Measurements from ENCODE around the gene RECK.
"Not testable (repeated sequence)": the region's sequence is repeated elsewhere in the genome, so short reads cannot be mapped to it uniquely, and the experiment has no call there.

Gene RECK, protein sequence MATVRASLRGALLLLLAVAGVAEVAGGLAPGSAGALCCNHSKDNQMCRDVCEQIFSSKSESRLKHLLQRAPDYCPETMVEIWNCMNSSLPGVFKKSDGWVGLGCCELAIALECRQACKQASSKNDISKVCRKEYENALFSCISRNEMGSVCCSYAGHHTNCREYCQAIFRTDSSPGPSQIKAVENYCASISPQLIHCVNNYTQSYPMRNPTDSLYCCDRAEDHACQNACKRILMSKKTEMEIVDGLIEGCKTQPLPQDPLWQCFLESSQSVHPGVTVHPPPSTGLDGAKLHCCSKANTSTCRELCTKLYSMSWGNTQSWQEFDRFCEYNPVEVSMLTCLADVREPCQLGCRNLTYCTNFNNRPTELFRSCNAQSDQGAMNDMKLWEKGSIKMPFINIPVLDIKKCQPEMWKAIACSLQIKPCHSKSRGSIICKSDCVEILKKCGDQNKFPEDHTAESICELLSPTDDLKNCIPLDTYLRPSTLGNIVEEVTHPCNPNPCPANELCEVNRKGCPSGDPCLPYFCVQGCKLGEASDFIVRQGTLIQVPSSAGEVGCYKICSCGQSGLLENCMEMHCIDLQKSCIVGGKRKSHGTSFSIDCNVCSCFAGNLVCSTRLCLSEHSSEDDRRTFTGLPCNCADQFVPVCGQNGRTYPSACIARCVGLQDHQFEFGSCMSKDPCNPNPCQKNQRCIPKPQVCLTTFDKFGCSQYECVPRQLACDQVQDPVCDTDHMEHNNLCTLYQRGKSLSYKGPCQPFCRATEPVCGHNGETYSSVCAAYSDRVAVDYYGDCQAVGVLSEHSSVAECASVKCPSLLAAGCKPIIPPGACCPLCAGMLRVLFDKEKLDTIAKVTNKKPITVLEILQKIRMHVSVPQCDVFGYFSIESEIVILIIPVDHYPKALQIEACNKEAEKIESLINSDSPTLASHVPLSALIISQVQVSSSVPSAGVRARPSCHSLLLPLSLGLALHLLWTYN

DNA sequence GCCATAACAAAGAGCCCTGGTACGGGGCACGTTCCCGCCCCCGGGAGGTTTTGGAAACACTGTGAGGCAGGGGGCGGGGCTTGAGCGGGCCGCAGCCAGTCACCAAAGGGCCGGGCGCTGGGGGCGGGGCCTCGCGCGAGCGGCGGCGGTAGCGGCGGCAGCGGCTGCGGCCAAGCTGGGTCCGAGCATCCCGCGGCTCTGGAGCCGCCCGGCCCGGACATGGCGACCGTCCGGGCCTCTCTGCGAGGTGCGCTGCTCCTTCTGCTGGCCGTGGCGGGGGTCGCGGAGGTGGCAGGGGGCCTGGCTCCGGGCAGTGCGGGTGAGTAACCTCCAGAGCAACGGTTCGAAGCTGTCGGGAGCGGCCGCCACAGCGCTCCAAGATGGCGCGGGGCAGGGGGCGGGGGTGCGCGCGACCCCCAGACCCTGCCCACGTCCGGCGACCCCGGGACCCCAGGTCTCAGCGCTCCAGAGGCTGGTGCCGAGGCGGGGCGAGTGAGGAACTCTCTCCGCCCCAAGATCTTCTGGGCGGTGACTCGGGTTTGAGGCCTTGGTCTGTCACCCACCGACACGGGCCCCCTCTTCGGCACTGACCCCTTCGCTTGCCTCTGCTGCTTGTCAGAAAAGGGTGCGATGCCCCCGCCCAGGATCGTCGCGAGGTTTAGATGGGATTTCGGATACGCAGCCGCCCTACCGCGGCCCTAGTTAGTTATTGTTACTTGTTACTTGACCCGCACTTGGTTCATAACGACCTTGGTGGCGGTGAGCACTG lies at the start of gene RECK:
Gene RECK (plus strand): TSS at position 134 of the 769 bp plus-strand sequence. CDS start 86 bp downstream, at position 220.
- peak within 1 kb of the TSS; percentile 57 for H3K4me3 ChIP-seq (replicated peaks; ENCODE audit: low read depth, low read length)
- DNase-seq (ENCODE audit: extremely low read depth, low read depth) = no peak
- TF ChIP-seq, protein P1, sequence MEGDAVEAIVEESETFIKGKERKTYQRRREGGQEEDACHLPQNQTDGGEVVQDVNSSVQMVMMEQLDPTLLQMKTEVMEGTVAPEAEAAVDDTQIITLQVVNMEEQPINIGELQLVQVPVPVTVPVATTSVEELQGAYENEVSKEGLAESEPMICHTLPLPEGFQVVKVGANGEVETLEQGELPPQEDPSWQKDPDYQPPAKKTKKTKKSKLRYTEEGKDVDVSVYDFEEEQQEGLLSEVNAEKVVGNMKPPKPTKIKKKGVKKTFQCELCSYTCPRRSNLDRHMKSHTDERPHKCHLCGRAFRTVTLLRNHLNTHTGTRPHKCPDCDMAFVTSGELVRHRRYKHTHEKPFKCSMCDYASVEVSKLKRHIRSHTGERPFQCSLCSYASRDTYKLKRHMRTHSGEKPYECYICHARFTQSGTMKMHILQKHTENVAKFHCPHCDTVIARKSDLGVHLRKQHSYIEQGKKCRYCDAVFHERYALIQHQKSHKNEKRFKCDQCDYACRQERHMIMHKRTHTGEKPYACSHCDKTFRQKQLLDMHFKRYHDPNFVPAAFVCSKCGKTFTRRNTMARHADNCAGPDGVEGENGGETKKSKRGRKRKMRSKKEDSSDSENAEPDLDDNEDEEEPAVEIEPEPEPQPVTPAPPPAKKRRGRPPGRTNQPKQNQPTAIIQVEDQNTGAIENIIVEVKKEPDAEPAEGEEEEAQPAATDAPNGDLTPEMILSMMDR (IDR thresholded peaks at IDR 0.05; ENCODE audit: low read depth, low read length, missing control alignments) = no peak

DNA sequence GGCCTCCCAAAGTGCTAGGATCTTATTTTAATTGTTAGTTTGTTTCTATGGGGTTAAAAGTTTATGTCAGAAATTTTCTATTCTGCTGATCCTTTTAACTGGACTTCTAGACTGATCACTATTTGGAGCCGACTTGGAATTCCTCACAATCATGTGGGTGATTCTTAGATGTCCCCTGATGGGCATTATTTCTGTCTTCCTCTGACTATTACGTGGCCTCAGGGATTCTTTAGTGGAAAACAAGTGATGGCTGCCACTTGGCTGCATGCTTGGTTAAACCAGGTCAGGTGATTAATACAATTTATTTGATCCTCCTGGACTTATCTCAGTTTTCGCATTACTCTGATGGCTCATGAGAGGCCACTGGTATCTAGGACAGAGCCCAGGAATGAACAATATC lies 46.6 kb upstream of the RECK start:
- TF ChIP-seq, protein P1 (IDR thresholded peaks at IDR 0.05; ENCODE audit: low read depth, low read length, missing control alignments) = no peak
- no peak overlapping the region for H3K4me3 ChIP-seq (replicated peaks; ENCODE audit: low read depth, low read length)
- DNase-seq (ENCODE audit: extremely low read depth, low read depth) = no peak

DNA sequence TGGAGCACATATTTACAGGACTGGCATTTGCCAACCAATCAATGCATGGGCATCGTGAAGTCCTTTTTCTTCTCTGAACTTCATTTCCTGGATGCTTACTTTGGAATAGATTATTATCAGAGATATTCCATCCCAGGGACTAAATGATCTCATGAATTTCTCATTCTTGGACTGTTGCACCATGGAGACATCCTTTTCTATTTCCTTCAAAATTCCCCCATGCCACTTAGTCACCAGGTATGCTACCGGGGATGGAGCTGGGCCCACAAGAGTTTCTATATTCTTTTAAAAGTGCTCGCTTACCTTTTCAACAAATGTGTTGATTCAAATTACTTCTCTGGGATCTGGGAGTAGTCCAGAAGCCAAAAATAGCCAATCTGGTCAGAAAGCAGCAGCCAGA lies 43.6 kb upstream of the RECK start:
- H3K4me3 ChIP-seq (replicated peaks; ENCODE audit: low read depth, low read length); DNase-seq (ENCODE audit: extremely low read depth, low read depth): not testable (repeated sequence)

DNA sequence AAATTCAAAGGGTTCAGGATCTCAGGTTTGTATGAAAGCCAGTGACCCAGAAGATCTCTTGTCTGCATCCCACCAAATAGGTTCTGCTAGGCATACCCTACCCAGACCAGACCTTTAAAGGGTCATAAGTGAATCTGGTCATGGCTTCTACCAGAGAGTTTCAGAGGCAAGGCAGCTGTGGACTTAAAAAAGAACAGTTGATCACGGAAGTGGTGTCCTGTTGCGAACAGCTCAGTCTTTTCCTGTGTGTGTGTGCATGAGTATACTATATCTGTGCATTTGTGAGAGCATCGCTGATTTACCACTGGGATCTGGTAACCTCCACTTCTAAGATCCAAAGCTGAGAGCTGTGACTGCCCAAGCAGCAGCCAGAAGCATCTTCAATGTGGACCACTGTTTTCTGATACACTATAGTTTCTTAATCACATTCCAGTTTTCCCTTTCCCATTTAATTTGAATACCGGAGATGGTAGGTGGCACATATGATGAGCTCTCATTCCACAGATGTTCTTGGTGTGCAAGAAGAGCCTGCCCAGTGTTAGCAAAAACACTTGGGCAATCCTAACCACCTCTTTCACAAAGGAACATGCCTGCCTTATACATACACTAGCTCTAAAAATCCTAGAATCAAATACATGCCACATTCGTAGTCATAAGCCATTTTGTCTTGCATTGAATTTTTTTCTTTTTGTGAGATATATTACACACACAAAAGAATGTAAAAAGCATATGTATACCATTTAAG lies 42.6 kb upstream of the RECK start:
- no peak overlapping the region for H3K4me3 ChIP-seq (replicated peaks; ENCODE audit: low read depth, low read length)
- TF ChIP-seq, protein P1 (IDR thresholded peaks at IDR 0.05; ENCODE audit: low read depth, low read length, missing control alignments) = no peak
- no peak for DNase-seq (ENCODE audit: extremely low read depth, low read depth)

DNA sequence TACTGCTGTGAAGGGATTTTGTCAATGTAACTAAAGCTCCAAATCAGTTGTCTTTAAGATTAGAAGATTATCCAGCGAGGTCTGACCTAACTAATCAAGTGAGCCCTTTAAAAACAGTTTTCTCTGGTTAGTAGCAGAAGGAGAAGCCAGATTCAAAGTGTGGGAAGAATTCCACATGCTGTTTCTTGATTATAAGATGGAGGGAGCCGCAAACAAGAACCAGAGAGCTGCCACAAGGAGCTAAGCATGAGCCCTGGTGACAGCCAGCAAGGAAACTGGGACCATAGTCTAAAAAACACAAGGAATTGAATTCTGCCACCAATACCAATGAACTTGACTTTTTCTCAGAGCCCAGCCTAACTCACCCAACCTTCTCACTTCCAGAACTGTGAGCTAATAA lies 41.8 kb upstream of the RECK start:
- TF ChIP-seq, protein P1 (IDR thresholded peaks at IDR 0.05; ENCODE audit: low read depth, low read length, missing control alignments) = no peak
- H3K4me3 ChIP-seq (replicated peaks; ENCODE audit: low read depth, low read length) = no peak overlapping the region
- DNase-seq (ENCODE audit: extremely low read depth, low read depth) = no peak

DNA sequence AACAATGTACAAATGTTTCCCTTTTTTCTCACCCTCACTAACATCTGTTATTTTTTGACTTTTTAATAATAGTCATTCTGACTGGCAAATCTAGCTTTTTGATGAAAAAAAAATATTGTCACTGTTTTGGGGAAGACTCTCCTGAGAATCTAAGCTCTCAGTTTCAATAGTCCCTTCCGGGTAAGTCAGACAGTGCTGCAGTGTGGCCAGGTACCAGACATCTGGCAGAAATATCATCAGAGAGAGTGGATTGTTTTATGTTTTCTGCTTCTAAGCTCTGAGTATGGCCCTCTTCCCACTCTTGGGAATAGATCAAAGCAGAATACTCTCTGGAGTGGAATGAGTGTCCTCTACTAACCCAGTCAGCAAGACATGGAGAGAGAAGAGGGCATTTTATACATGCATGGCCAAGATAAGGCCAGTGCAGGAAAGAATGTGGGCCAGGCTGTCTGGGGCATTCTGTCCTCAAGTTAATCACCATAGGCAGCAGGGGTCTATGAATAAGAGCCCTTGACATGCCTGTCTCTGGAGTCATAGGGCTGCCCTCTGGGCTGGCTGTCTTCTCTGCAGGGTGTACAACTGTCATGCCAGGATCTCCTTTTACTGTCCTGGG lies 40.2 kb upstream of the RECK start:
- no peak overlapping the region for H3K4me3 ChIP-seq (replicated peaks; ENCODE audit: low read depth, low read length)
- DNase-seq (ENCODE audit: extremely low read depth, low read depth) = no peak
- TF ChIP-seq, protein P1 (IDR thresholded peaks at IDR 0.05; ENCODE audit: low read depth, low read length, missing control alignments) = no peak

DNA sequence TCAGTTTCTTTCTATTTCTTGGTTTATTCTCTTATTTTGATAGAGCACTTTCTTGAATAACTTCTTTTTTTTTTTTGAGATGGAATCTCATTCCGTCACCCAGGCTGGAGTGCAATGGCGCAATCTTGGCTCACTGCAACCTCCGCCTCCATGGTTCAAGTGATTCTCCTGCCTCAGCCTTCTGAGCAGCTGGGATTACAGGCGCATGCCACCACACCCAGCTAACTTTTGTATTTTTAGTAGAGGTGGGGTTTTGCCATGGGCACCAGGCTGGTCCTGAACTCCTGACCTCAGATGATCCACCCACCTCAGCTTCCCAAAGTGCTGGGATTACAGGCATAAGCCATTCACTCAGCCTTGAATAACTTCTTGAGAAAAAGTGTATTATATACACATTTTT lies 39.7 kb upstream of the RECK start:
- DNase-seq (ENCODE audit: extremely low read depth, low read depth); H3K4me3 ChIP-seq (replicated peaks; ENCODE audit: low read depth, low read length): not testable (repeated sequence)
